Cerebellar cortex (tissue), 1 donor: ENCODE data around the gene ARHGAP9.
A peak's percentile ranks its signal among the peaks of the same experiment; 100 is the strongest.

ENCODE experiments used
- DNase-seq: peaks from one replicate; pipeline ENCODE4 v3.0.0-alpha.2; 2015; ENCODE audit warnings: low spot score

The ARHGAP9 gene

GRCh38 chr12:57472391-57472790, 7.3 kb downstream of the ARHGAP9 start:
- DNase-seq = no peak

DNA sequence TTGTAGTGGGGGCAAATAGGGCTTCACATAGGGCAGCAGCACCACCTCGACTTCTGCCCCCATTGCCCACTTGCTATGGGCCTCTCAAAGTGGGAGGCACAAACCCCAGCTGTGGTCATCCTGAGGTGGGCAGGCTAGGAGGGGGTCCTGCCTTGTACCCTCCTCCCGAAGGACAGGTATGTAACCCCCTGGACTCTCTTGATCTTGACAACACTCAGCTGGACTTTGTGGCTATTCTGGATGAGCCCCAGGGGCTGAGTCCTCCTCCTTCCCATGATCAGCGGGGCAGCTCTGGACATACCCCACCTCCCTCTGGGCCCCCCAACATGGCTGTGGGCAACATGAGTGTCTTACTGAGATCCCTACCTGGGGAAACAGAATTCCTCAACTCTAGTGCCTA, 8.0 kb downstream of the ARHGAP9 start:
- no peak for DNase-seq

GRCh38 chr12:57470970-57471656, 8.6 kb downstream of the ARHGAP9 start:
- no peak for DNase-seq

- DNase-seq = no peak
Observed at GRCh38 chr12:57470286-57470969, 9.2 kb downstream of the ARHGAP9 start.

DNA sequence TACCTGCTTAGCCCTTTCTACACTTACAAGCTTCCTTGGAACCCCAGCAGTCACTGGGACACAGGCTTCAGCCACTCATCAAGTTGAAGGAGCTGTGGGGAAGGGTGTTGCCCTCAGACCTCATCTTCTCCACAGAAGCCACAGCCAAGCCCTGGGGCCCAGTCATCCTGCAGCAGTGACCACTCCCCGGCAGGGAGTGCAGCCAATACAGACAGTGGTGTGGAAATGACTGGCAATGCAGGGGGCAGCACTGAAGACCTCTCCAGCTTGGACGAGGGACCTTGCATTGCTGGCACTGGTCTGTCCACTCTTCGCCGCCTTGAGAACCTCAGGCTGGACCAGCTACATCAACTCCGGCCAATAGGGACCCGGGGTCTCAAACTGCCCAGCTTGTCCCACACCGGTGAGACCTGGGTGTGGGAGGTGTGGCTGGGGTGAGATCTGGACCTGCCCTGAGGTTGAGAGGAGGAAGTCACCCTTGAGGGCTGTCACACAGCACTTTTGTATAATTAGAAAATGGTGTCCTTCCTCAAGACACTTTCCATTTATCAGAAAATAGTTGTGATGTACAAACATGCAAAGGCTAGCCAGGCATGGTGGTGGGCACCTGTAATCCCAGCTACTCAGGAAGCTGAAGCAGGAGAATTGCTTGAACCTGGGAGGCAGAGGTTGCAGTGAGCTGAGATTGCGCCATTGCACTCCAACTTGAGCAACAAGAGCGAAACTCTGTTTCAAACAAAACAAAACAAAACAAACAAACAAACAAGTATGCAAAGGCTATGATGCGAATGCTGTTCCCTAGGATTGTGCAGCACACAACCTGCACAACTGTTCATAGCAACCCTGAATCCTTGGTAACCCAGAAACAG, 10.1 kb downstream of the ARHGAP9 start:
- no peak for DNase-seq

DNA sequence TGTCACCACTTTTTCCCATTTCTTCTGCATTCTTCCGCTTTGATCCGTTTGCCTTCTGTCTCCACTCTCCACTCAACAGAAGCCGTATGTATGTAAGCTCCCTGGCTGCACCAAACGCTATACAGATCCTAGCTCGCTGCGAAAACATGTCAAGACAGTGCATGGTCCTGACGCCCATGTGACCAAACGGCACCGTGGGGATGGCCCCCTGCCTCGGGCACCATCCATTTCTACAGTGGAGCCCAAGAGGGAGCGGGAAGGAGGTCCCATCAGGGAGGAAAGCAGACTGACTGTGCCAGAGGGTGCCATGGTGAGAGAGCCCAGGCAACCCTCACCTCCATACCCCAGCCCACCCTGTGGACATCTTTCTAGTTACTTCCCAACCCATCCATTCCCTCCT, 11.8 kb downstream of the ARHGAP9 start:
- no peak for DNase-seq

DNA sequence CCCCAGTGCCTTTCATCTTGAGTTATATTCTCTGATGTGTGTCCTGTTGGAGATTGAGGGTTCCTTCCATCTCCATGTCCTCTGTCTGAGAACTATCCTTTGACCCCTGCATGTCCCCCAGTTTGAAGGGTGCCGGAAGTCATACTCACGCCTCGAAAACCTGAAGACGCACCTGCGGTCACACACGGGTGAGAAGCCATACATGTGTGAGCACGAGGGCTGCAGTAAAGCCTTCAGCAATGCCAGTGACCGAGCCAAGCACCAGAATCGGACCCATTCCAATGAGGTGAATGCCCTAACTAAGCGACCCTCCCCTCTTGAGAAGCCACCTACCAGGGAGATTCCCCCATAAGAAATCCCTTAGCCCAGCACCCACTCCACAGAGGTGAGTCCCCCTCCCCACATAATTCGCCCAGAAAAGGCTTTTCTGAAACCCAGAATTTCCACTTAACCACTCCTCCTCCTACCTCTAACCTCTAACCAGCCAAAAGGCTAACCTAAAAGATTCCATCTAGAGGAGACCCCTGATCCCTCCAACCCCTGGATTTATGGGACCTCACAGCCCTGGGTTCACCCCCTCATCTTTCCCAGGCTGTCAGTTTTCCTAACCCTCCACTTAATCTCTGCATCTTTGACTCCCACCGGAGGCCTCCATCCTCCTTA, 12.3 kb downstream of the ARHGAP9 start:
- DNase-seq = no peak

DNA sequence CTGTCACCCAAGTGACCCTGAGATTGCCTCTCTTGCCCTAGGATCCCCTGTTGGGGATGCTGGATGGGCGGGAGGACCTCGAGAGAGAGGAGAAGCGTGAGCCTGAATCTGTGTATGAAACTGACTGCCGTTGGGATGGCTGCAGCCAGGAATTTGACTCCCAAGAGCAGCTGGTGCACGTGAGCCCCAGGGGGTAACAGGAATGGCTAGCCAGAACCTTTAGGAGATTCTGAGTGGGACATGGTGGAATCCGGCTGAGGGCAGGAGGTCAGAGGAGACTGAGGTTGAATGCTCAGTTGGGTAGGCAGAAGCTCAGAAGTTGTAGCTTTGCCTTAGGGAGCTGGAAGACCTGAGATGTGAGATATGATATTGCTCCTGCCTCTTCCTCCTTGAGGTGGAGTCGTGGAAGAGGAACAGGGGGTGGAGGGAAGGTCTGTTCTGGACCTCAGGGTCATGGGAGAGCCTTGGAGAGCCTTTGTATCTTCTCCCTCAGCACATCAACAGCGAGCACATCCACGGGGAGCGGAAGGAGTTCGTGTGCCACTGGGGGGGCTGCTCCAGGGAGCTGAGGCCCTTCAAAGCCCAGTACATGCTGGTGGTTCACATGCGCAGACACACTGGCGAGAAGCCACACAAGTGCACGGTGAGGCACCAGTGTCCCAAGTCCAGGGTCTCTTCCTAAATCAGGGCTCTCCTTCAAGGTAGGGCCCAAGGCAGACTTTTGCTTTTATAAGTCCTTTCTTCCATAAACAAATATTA, 13.7 kb downstream of the ARHGAP9 start:
- DNase-seq = no peak

- DNase-seq = no peak
Observed at GRCh38 chr12:57465030-57465746, 14.5 kb downstream of the ARHGAP9 start.

- no peak for DNase-seq
Observed at GRCh38 chr12:57464569-57464968, 15.1 kb downstream of the ARHGAP9 start.

DNA sequence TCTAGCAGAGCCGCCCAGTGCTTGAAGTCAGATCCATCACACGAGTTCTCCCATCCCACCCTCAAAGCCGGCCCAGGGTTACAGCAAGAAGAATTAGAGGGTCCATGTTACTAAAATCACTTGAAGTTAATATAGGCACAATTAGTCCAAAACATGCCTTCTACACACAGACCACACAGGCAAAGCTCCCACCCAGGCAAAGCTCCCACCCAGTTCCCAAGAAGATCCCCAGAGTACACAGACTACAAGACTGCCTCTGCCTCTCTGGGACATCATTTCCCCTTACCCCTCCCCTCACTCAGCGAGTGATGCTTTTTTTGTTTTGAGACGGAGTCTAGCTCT, 16.8 kb downstream of the ARHGAP9 start:
- DNase-seq = no peak

GRCh38 chr12:57462251-57462911, 17.3 kb downstream of the ARHGAP9 start:
- peak; percentile 95 for DNase-seq

DNA sequence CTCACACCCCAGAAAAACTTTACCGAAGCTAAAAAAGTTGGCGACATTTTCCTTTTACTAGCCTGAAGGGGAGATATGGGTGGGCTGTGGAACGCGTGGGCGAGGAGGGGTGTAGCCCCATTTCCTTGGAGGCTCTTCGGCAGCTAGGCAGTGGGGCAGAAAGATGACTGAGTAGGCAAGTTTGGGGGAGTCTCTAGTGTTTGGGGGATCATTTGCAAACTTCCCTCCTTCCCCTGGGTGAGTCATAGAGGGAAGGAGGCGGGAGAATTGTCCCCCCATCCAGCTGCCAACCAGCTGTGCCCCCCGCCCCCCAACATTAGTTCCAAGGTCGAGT, 17.8 kb downstream of the ARHGAP9 start:
- DNase-seq = no peak

- DNase-seq = peak; percentile 86
Observed at GRCh38 chr12:57461276-57461916, 18.3 kb downstream of the ARHGAP9 start.

DNA sequence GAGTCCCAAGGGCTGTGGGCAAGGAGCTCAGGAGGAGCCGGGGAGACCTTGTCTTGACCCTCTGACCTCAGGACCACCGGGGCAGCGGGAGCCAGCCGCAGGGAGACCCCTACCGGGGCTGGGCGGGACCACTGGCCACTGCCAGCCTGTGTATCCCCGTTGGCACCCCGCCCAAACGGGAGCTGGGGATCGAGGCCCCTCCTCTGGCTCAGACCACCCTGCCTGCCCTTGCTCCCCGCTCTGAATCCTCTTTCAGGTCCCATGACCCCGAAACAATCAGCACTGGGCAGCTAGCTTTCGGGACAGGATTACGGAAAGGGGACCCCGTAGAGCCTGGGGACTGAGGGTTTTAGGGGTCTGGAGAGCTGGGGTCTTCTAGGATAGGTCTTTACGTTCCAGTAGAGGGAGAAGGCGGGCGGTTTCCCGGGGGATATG, 18.8 kb downstream of the ARHGAP9 start:
- no peak for DNase-seq

DNA sequence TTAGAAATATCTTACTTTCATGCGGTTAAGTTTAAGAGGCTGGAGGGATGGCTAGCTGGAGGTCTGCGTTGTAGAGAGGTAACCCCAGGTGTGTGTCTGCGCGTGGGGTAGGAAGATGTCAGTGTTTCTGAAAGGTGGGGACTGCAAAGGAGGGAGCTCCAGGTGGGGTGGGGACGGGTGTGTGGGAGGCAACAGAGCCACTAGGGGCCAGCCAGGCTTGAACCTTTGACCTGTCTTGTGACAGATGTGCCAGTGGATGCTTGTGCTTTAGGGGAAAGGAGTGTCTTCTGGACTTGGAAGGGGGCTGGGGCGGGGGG, 19.2 kb downstream of the ARHGAP9 start:
- no peak for DNase-seq

DNA sequence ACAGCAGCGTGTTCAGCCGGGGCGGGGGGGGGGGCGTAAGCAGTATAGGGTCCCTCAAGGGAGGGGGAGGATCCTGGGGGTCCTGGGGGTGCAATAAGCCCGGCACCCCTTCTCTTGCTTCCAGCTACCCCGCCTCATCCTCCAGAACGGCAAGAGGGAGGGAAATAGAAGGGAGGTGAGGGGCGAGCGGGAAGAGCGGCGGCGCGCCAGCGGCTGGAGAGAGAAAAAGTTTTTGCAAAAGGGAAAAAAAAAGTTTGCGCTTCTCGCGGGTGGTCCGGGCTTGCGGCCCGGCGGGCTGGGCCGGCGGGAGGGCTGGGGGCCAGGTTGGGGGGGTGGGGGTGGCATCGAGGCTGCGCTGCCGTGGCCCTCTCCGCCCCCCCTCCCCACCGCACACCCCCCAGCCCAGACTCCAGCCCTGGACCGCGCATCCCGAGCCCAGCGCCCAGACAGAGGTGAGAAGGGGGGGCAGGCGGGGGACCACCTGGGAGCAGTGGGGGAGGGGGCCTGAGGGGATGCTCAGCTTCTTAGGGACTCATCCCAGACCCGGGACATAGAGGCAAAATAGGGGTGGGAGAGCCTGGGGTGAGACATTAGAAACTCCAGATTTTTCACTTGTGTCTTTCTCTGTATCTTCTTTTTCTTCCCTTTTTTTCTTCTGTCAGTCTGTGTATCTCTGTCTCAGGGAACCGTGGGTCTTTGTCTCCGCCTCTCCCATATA, 19.8 kb downstream of the ARHGAP9 start, which contains the start of gene GLI1:
Gene GLI1 (plus strand): TSS at position 36 of the 718 bp plus-strand sequence. CDS start 3,907 bp downstream, outside the sequence.
- no peak for DNase-seq

GRCh38 chr12:57459055-57459749, 20.5 kb downstream of the ARHGAP9 start:
- peak; percentile 96 for DNase-seq

GRCh38 chr12:57458665-57459054, 21.0 kb downstream of the ARHGAP9 start:
- no peak for DNase-seq
